ENCODE results near the gene WDR86. TPM values are rescaled to one million over a fixed set of nuclear protein-coding genes. Genes with fewer than 3 reads are reported as not detected.

Gene WDR86
- total and polyA plus RNA-seq, 2 of the 8 experiments (the other 6 are each of a cell fraction or from before 2014, with no cell fraction given), result 12.7 to 15.8 TPM

DNA sequence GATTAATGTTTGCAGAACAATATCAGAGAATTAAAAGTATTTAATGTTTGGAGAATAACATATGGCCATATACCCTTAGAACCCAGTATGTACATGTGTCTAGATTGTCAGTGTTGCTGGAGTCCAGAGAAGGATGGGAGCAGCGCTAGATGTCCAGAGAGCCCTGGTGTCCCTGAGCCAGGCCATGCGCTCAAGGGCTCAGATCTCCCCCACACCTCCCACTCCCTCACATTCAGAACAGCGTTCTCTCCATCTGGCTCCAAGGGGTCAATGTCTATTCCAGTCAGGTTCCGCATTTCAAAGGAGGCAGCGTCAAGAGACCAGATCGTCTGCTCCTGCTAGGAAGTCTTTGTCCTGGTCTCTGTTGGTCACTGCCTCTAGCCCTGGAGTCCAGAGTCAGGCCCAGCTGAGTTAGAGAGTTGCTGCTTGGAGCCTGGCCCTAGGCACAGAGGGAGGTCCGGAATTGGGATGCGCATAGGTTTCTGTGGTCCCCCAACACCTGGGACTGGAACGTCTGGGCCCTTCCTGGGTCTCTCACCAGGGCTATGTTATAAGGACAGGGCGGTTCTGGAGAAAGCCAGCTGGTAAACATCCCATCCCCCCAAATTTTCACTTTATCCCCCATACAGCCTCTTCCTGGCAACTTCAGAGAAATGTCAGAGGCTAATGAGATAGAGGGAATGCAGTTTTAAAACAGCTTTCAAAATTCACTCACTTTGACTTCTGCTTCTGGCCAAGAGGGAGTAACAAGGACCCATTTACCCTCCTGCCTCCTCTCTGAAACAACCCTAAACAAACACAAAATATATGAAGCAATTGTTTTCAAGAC lies 6.5 kb upstream of the WDR86 start (continued):
- no peak for TF ChIP-seq NANOG (IDR thresholded peaks at IDR 0.05; ENCODE audit: insufficient read depth, low read depth, low read length, poor library complexity, severe bottlenecking)
- TF ChIP-seq POU5F1 (IDR thresholded peaks at IDR 0.05; ENCODE audit: low read depth, low read length), result peak; percentile 31; the same call in 1 of the 2 replicates
- TF ChIP-seq BACH1 (IDR thresholded peaks at IDR 0.05; ENCODE audit: low read length), result no peak
- TF ChIP-seq EP300 (IDR thresholded peaks at IDR 0.05; ENCODE audit: borderline replicate concordance in 1 of 2, low read depth in 2 of 2, low read length in 2 of 2), result peak in 1 of 2 experiments; percentile 49; a peak in 1 of 3 replicates
- peak; percentile 68 for TF ChIP-seq POLR2AphosphoS5 (IDR thresholded peaks at IDR 0.05; ENCODE audit: low read depth, low read length)
